ENCODE results near the gene UBE2S.

- TF ChIP-seq EP300 (conservative IDR thresholded peaks at IDR 0.05; ENCODE audit: poor library complexity, severe bottlenecking), result no peak
- TF ChIP-seq, protein P1, sequence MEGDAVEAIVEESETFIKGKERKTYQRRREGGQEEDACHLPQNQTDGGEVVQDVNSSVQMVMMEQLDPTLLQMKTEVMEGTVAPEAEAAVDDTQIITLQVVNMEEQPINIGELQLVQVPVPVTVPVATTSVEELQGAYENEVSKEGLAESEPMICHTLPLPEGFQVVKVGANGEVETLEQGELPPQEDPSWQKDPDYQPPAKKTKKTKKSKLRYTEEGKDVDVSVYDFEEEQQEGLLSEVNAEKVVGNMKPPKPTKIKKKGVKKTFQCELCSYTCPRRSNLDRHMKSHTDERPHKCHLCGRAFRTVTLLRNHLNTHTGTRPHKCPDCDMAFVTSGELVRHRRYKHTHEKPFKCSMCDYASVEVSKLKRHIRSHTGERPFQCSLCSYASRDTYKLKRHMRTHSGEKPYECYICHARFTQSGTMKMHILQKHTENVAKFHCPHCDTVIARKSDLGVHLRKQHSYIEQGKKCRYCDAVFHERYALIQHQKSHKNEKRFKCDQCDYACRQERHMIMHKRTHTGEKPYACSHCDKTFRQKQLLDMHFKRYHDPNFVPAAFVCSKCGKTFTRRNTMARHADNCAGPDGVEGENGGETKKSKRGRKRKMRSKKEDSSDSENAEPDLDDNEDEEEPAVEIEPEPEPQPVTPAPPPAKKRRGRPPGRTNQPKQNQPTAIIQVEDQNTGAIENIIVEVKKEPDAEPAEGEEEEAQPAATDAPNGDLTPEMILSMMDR (IDR thresholded peaks at IDR 0.05; ENCODE audit: poor library complexity, severe bottlenecking), result no peak
Measured at GRCh38 chr19:55426042-55426441, 18.5 kb upstream of the UBE2S start.
